HL-60 (cell line): Measurements from ENCODE around the gene CDH2.

Experiments
- GABPA ChIP-seq: IDR thresholded peaks from 2 replicates; pipeline ENCODE4 v1.6.1; 2012; ENCODE audit warnings: low read depth
- POLR2AphosphoS5 ChIP-seq: IDR thresholded peaks from 2 replicates; pipeline ENCODE4 v1.6.1; 2012; ENCODE audit warnings: low read depth
- TF ChIP-seq, protein P1 (sequence below): IDR thresholded peaks from one replicate; pipeline ENCODE4 v1.5.1; 2011; ENCODE audit warnings: low read length, control low read depth, inconsistent platforms; ENCODE audit not compliant: insufficient read depth
- TF ChIP-seq, protein P2 (sequence below): IDR thresholded peaks from 2 replicates; pipeline ENCODE4 v1.6.1; 2012; ENCODE audit warnings: low read depth; ENCODE audit not compliant: insufficient replicate concordance

GRCh38 chr18:27994571-27994970, 182.4 kb downstream of the CDH2 start:
- TF ChIP-seq, protein P1, sequence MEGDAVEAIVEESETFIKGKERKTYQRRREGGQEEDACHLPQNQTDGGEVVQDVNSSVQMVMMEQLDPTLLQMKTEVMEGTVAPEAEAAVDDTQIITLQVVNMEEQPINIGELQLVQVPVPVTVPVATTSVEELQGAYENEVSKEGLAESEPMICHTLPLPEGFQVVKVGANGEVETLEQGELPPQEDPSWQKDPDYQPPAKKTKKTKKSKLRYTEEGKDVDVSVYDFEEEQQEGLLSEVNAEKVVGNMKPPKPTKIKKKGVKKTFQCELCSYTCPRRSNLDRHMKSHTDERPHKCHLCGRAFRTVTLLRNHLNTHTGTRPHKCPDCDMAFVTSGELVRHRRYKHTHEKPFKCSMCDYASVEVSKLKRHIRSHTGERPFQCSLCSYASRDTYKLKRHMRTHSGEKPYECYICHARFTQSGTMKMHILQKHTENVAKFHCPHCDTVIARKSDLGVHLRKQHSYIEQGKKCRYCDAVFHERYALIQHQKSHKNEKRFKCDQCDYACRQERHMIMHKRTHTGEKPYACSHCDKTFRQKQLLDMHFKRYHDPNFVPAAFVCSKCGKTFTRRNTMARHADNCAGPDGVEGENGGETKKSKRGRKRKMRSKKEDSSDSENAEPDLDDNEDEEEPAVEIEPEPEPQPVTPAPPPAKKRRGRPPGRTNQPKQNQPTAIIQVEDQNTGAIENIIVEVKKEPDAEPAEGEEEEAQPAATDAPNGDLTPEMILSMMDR = no peak
- TF ChIP-seq, protein P2, sequence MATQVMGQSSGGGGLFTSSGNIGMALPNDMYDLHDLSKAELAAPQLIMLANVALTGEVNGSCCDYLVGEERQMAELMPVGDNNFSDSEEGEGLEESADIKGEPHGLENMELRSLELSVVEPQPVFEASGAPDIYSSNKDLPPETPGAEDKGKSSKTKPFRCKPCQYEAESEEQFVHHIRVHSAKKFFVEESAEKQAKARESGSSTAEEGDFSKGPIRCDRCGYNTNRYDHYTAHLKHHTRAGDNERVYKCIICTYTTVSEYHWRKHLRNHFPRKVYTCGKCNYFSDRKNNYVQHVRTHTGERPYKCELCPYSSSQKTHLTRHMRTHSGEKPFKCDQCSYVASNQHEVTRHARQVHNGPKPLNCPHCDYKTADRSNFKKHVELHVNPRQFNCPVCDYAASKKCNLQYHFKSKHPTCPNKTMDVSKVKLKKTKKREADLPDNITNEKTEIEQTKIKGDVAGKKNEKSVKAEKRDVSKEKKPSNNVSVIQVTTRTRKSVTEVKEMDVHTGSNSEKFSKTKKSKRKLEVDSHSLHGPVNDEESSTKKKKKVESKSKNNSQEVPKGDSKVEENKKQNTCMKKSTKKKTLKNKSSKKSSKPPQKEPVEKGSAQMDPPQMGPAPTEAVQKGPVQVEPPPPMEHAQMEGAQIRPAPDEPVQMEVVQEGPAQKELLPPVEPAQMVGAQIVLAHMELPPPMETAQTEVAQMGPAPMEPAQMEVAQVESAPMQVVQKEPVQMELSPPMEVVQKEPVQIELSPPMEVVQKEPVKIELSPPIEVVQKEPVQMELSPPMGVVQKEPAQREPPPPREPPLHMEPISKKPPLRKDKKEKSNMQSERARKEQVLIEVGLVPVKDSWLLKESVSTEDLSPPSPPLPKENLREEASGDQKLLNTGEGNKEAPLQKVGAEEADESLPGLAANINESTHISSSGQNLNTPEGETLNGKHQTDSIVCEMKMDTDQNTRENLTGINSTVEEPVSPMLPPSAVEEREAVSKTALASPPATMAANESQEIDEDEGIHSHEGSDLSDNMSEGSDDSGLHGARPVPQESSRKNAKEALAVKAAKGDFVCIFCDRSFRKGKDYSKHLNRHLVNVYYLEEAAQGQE = no peak
- TF ChIP-seq POLR2AphosphoS5 (no peak), GABPA (no peak)
